Neuron (in vitro differentiated cells): ENCODE measurements around the gene GALNT6.

ENCODE experiments used
- H2AFZ ChIP-seq: one replicate; pipeline ENCODE4 v1.6.1; 2013; ENCODE audit warnings: low read depth, mild to moderate bottlenecking, inconsistent platforms, low read length, moderate library complexity
- H3K27me3 ChIP-seq: one replicate; pipeline ENCODE4 v1.6.1; 2013; ENCODE audit warnings: low read length; ENCODE audit not compliant: insufficient read depth
- H3K36me3 ChIP-seq: one replicate; pipeline ENCODE4 v1.6.1; 2013; ENCODE audit warnings: low read length; ENCODE audit not compliant: insufficient read depth
- H3K4me1 ChIP-seq: one replicate; pipeline ENCODE4 v1.6.1; 2013; ENCODE audit warnings: low read length; ENCODE audit not compliant: insufficient read depth
- H3K4me3 ChIP-seq: 2 replicates; pipeline ENCODE4 v1.5.1; 2013; ENCODE audit warnings: mild to moderate bottlenecking, low read length, moderate library complexity
- H3K9me3 ChIP-seq: one replicate; pipeline ENCODE4 v1.6.1; 2013; ENCODE audit warnings: low read length

GALNT6 gene

GRCh38 chr12:51386351-51386750 lies 4.9 kb downstream of the GALNT6 start:
- no peaks in the 10 kb centered on the region for H3K9me3 ChIP-seq
- peaks cover 63% of the 10 kb centered on the region for H3K27me3 ChIP-seq
- no peaks in the 10 kb centered on the region for H3K36me3 ChIP-seq
- no peak overlapping the region for H3K4me3 ChIP-seq
- H2AFZ ChIP-seq: no peak overlapping the region
- peaks cover 9% of the 10 kb centered on the region for H3K4me1 ChIP-seq

DNA sequence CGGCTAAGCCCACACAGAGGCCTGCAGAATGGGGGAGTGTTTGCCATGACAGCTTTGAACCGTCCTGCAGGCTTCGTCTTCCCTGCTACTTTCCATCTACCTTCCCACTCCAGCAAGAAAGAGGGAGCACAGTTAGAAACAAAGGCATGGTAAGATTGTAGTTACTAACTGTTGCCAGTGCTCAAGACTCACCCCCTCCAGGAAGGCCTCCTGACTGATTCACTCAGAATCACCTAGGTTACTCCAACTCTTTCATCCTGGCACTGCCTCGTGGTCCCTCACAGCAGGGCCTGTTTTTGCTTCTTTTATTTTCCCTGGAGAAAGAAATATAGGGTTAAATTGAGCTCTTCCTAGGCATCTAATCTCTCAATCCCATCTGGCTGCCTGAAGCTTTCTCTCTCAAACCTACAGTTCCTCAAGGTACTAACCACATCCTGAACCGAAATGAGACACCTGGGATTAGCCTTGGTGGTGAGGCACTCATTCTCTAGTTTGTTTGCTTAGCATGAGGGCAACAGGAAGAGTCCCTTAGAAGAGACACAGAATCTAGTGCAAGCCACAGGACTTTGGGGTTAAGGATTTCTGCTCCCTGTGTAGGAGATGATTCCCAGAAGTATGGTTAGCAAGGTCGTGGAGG lies 7.8 kb downstream of the GALNT6 start:
- Histone ChIP-seq H3K27me3 (peaks cover 35% of the 10 kb centered on the region), H3K4me3 (no peak overlapping the region), H3K4me1 (peaks cover 9% of the 10 kb centered on the region), H3K36me3 (no peaks in the 10 kb centered on the region), H3K9me3 (no peaks in the 10 kb centered on the region), H2AFZ (no peak overlapping the region)

DNA sequence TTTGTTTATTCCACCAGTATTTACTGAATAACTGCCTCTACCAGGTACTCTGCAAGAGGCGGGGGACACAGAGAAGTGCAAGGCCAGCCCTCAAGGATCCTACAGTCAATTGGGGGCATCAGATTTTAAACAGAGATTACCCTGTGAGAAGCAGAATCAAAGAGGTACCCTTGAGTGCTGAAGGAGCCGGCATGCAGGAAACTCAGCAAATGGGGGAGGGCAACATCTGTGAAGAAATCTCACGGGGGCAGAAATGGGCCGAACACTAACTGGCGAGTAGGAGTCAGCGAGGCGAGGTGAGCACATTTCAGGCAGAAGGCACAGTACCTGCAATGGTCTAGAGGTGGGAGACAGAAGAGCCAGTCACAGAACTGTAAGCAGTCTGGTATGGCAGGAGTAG lies 9.0 kb downstream of the GALNT6 start:
- H3K4me3 ChIP-seq: no peak overlapping the region
- no peaks in the 10 kb centered on the region for H3K9me3 ChIP-seq
- no peaks in the 10 kb centered on the region for H3K36me3 ChIP-seq
- H3K27me3 ChIP-seq: peaks cover 23% of the 10 kb centered on the region
- H2AFZ ChIP-seq: no peak overlapping the region
- H3K4me1 ChIP-seq: peaks cover 7% of the 10 kb centered on the region

- Histone ChIP-seq H3K4me3 (no peak overlapping the region), H3K36me3 (no peaks in the 10 kb centered on the region), H3K27me3 (peaks cover 18% of the 10 kb centered on the region), H2AFZ (no peak overlapping the region), H3K9me3 (no peaks in the 10 kb centered on the region), H3K4me1 (peaks cover 7% of the 10 kb centered on the region)
Measured at GRCh38 chr12:51381226-51382079, 9.8 kb downstream of the GALNT6 start.

GRCh38 chr12:51379571-51379970 lies 11.6 kb downstream of the GALNT6 start:
- H3K9me3 ChIP-seq: no peaks in the 10 kb centered on the region
- H2AFZ ChIP-seq: no peak overlapping the region
- H3K4me3 ChIP-seq: no peak overlapping the region
- no peaks in the 10 kb centered on the region for H3K36me3 ChIP-seq
- H3K27me3 ChIP-seq: peaks cover 9% of the 10 kb centered on the region
- peaks cover 7% of the 10 kb centered on the region for H3K4me1 ChIP-seq

DNA sequence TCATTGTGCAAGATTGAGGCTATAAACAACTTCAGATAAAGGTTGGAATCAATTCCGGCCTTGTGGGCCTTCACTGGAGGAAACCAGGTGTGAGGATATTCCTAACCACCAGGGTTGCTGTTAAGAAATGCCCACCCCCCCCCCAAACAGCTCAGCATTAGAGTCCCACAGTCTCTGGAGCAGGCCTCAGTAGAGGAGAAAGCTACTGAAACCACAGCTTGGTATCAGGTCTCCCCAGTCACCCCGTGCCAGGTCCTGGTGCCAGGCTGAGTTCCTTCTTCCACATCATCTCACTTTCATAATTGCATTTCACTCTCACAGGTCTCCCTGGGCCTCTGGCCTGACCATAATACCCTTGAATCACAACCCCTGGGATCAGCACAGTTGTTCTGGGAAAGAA lies 12.5 kb downstream of the GALNT6 start:
- Histone ChIP-seq H3K9me3 (no peaks in the 10 kb centered on the region), H2AFZ (no peak overlapping the region), H3K36me3 (no peaks in the 10 kb centered on the region), H3K4me1 (peaks cover 4% of the 10 kb centered on the region), H3K27me3 (peaks cover 7% of the 10 kb centered on the region), H3K4me3 (no peak overlapping the region)

DNA sequence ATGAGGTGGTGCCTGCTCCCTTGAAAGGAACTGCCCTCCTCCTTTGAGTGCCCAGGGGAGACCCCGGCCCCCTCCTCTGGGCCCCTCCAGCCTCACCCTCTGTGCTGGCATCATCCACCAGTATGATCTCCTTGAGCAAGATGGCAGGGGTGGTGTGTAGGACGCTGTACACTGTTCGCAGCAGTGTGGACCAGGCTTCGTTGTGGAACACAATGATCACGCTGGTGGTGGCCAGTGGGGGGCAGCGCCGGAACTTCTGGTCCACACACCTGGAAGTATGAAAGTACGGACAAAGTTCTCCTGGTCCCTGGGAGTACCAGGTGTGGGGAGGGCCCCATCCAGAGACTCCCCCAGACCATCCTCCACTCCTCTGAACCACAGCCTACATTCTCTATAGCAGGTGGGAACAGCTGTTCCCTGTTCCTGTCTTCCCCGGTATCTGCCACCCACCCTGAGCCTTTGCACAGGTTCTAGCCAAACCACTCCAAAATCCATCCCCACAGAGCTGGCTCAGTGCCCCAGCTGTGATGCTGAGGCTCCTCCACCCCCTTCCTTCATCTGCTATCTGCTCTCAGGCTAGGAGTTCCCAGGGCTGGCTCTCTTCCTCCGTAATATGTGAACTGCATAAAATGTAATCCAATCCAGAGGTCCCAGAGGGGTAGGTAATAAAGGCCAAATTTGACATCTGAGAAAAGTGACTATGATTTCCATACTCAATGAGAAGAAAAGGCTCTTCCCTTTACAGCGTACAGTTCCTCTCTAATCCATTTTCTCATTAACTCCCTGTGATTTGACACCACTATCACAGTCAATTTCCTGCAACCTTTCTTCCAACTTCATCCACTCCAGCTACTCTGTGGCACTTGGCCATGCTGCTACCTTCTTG lies 13.9 kb downstream of the GALNT6 start:
- Histone ChIP-seq H3K4me1 (no peaks in the 10 kb centered on the region), H3K9me3 (no peaks in the 10 kb centered on the region), H3K36me3 (no peaks in the 10 kb centered on the region), H3K27me3 (no peaks in the 10 kb centered on the region), H2AFZ (no peak overlapping the region), H3K4me3 (no peak overlapping the region)

DNA sequence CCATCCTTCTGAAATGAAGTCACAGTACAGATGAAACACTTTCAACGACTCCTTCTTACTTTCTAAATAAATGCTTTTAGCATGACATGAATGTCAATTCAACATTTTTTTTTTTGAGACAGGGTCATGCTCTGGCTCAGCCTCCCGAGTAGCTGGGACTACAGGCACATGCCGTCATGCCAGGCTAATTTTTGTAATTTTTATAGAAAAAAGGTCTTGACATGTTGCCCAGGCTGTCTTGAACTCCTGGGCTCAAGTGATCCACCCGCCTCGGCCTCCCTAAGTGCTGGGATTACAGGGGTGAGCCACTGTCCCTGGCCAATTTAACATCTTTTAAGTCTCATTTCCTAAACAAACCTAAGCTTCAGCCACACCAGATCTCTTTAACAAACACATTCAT lies 16.4 kb downstream of the GALNT6 start:
- no peak overlapping the region for H3K4me3 ChIP-seq
- H3K9me3 ChIP-seq: no peaks in the 10 kb centered on the region
- peaks cover 8% of the 10 kb centered on the region for H3K4me1 ChIP-seq
- no peaks in the 10 kb centered on the region for H3K36me3 ChIP-seq
- H2AFZ ChIP-seq: no peak overlapping the region
- H3K27me3 ChIP-seq: no peaks in the 10 kb centered on the region

DNA sequence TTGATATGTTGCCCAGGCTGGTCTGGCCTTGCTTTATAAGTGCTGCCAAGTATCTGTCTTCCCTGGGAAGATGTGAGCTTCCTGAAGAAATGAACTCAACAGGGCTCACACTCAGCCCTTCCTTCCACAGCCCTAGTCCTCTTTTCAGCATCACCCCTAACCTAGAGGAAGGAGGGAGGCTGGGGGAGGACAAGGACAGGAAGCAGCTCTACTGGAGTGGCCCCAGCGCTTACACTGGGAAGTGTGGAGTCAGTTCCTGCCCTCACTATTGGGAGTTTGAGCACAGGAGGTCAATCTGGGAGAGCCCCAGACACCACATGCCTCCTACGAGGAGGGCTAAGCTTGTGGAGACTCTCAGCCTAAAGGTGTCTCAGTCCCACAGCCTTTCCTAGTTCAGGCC lies 16.8 kb downstream of the GALNT6 start:
- Histone ChIP-seq H3K9me3 (no peaks in the 10 kb centered on the region), H2AFZ (no peak overlapping the region), H3K36me3 (no peaks in the 10 kb centered on the region), H3K4me1 (peaks cover 8% of the 10 kb centered on the region), H3K4me3 (no peak overlapping the region), H3K27me3 (no peaks in the 10 kb centered on the region)

DNA sequence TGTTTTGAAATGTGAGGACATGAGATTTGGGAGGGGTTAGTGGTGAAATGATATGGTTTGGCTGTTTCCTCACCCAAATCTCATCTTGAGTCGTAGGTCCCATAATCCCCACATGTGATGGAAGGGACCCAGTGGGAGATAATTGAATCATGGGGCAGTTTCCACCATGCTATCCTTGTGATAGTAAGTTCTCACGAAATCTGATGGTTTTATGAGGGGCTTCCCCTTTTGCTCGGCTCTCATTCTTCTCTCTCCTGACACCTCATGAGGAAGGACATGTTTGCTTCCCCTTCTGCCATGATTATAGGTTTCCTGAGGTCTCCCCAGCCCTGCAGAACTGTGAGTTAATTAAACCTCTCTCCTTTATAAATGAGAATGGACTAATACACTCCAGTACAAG lies 18.0 kb downstream of the GALNT6 start:
- Histone ChIP-seq H3K9me3 (no peaks in the 10 kb centered on the region), H3K36me3 (no peaks in the 10 kb centered on the region), H3K4me3 (no peak overlapping the region), H2AFZ (no peak overlapping the region), H3K4me1 (peaks cover 8% of the 10 kb centered on the region), H3K27me3 (no peaks in the 10 kb centered on the region)

DNA sequence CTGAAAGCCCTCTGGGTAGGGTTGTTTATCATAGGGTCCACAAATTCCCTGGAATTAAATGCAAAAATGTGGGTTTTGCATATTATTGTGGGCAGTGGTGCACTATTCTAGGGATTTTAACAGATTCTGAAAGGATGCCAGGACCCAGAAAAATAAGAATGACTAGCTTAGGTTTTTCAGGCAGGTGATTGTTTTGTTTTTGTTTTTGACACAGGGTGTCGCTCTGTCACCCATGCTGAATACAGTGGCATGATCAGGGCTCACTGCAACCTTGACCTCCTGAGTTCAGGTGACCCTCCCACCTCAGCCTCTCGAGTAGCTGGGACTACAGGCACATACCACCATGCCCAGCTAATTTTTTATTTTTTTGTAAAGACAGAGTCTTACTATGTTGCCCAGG lies 19.2 kb downstream of the GALNT6 start:
- no peaks in the 10 kb centered on the region for H3K27me3 ChIP-seq
- H3K4me3 ChIP-seq: no peak overlapping the region
- H3K36me3 ChIP-seq: no peaks in the 10 kb centered on the region
- H3K4me1 ChIP-seq: peaks cover 8% of the 10 kb centered on the region
- H3K9me3 ChIP-seq: no peaks in the 10 kb centered on the region
- H2AFZ ChIP-seq: no peak overlapping the region

- H3K4me3 ChIP-seq: no peak overlapping the region
- no peaks in the 10 kb centered on the region for H3K9me3 ChIP-seq
Measured at GRCh38 chr12:51371295-51371953, 19.8 kb downstream of the GALNT6 start.

More at GRCh38 chr12:51371295-51371953, 19.8 kb downstream of the GALNT6 start:
- Histone ChIP-seq H2AFZ (no peak overlapping the region), H3K27me3 (no peaks in the 10 kb centered on the region), H3K4me1 (peaks cover 8% of the 10 kb centered on the region), H3K36me3 (no peaks in the 10 kb centered on the region)
